Transverse colon (tissue), 3 donors: ENCODE measurements around the gene SYK.

ENCODE experiments used
- CTCF ChIP-seq, 5 experiments: fragments of 200-600 bp in 3 of 5; fragments of 450-650 bp in 2 of 5; sonication (generic) in 3 of 5; IDR thresholded peaks; 1 replicate in 2 of 5; 2 replicates in 3 of 5; pipeline ENCODE4 v1.5.1; 2016 to 2017; ENCODE audit warnings: antibody characterized with exemption in 5 of 5, inconsistent platforms in 3 of 5, mild to moderate bottlenecking in 2 of 5, moderate library complexity in 1 of 5
- POLR2A ChIP-seq: fragments of 450-650 bp; IDR thresholded peaks from one replicate; pipeline ENCODE4 v1.6.1; 2016; ENCODE audit warnings: antibody characterized with exemption, mild to moderate bottlenecking, moderate library complexity

- TF ChIP-seq CTCF (IDR thresholded peaks at IDR 0.05) (no peak), POLR2A (no peak)
Observed at GRCh38 chr9:90871327-90871935, 69.8 kb downstream of the SYK start.
